Left ventricle myocardium inferior (tissue), 1 donor: ENCODE data around the gene KIF20B. TPM values are rescaled to one million over a fixed set of nuclear protein-coding genes. Genes with fewer than 3 reads are reported as not detected.
A peak's percentile ranks its signal among the peaks of the same experiment; 100 is the strongest.

Experiments used
- DNase-seq: peaks from one replicate; pipeline ENCODE4 v3.0.0-alpha.2; 2020
- H3K27ac ChIP-seq: fragments of 200-600 bp; replicated peaks from 2 replicates; pipeline ENCODE4 v1.8.0; 2021
- H3K27me3 ChIP-seq: fragments of 200-600 bp; 2 replicates; pipeline ENCODE4 v1.8.0; 2021; ENCODE audit warnings: low read depth
- H3K36me3 ChIP-seq: fragments of 200-600 bp; 2 replicates; pipeline ENCODE4 v1.8.0; 2021
- H3K4me1 ChIP-seq: fragments of 200-600 bp; 2 replicates; pipeline ENCODE4 v1.8.0; 2021
- H3K4me3 ChIP-seq: fragments of 200-600 bp; 2 replicates; pipeline ENCODE4 v1.8.0; 2021; ENCODE audit warnings: mild to moderate bottlenecking, moderate library complexity
- H3K9me3 ChIP-seq: fragments of 200-600 bp; replicated peaks from 2 replicates; pipeline ENCODE4 v1.8.0; 2021
- intact Hi-C: fragments of 100-400 bp; cut with micrococcal nuclease; formaldehyde crosslinking; loops from one replicate; pipeline ENCODE4 v1.11.0; 2022
- total RNA-seq: library from RNA; stranded (reverse); fragmentation: NEBNext Ultra II Directional; extraction: Animal tissue kit (Norgen Biotek cat#: 25700); gene quantifications from one replicate; pipeline ENCODE4 v1.2.1, GENCODE V29; 2021
- TF ChIP-seq, protein P1 (sequence below): fragments of 200-600 bp; IDR thresholded peaks from 2 replicates; pipeline ENCODE4 v1.8.0; 2021; ENCODE audit warnings: antibody characterized with exemption, mild to moderate bottlenecking, borderline replicate concordance
- donor health status: DM: no; HTN: yes; CAD: no; lungs with severe emphysema.

The KIF20B gene
- total RNA-seq, 1 donor from 2014 or later: 2.4 TPM

DNA sequence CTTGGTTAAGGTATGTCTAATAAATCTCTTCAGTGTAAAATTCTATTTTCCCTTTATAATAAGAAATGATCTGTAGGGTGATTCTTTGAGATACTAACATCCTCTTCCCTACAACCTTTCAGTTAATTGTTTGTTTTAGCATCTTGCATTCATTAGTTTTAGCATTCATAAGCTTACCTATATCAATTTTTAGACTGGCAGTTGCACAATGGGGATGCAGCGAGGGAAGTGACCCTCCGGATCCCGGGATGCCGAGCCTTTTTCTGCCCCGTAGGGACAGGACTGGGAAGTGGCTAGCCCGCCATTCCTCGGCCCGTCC, 508 bp upstream of the KIF20B start:
- no peak for DNase-seq
- no peaks in the 10 kb centered on the region for H3K27me3 ChIP-seq
- no peaks in the 10 kb centered on the region for H3K9me3 ChIP-seq
- no peaks in the 10 kb centered on the region for H3K36me3 ChIP-seq
- H3K27ac ChIP-seq: peak overlapping the region; percentile 94
- intact Hi-C loops: loop anchor here (10.0 kb wide), 1 partner anchor 276 kb away; no protein-coding TSS in a partner anchor
- TF ChIP-seq, protein P1, sequence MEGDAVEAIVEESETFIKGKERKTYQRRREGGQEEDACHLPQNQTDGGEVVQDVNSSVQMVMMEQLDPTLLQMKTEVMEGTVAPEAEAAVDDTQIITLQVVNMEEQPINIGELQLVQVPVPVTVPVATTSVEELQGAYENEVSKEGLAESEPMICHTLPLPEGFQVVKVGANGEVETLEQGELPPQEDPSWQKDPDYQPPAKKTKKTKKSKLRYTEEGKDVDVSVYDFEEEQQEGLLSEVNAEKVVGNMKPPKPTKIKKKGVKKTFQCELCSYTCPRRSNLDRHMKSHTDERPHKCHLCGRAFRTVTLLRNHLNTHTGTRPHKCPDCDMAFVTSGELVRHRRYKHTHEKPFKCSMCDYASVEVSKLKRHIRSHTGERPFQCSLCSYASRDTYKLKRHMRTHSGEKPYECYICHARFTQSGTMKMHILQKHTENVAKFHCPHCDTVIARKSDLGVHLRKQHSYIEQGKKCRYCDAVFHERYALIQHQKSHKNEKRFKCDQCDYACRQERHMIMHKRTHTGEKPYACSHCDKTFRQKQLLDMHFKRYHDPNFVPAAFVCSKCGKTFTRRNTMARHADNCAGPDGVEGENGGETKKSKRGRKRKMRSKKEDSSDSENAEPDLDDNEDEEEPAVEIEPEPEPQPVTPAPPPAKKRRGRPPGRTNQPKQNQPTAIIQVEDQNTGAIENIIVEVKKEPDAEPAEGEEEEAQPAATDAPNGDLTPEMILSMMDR: no peak
- peak overlapping the region; percentile 76 for H3K4me3 ChIP-seq
- H3K4me1 ChIP-seq: peaks cover 28% of the 10 kb centered on the region

DNA sequence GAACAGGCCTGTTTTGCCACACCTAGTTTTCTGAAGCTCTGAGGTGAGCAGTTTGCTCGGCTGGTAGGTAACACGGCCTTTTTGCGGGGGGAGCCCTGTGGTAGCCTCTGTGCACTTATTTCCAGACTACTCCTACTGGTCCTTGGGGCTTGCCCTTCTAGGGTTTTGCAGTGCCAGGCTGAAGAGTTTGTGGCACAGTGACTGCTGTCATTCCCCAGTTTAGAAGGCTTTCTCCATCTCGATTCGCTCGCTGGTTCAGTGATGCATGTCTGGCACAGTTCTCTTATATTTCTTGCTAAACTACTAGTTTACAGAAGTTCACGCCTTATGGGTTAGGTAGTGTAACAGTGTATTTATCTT, 711 bp downstream of the KIF20B start:
- H3K27me3 ChIP-seq: no peaks in the 10 kb centered on the region
- H3K4me1 ChIP-seq: peaks cover 28% of the 10 kb centered on the region
- TF ChIP-seq, protein P1: no peak
- DNase-seq: no peak
- H3K4me3 ChIP-seq: peak overlapping the region; percentile 76
- no peaks in the 10 kb centered on the region for H3K36me3 ChIP-seq
- intact Hi-C loops: loop anchor here (10.0 kb wide), 1 partner anchor 277 kb away; no protein-coding TSS in a partner anchor
- H3K9me3 ChIP-seq: no peaks in the 10 kb centered on the region
- H3K27ac ChIP-seq: no peak overlapping the region

DNA sequence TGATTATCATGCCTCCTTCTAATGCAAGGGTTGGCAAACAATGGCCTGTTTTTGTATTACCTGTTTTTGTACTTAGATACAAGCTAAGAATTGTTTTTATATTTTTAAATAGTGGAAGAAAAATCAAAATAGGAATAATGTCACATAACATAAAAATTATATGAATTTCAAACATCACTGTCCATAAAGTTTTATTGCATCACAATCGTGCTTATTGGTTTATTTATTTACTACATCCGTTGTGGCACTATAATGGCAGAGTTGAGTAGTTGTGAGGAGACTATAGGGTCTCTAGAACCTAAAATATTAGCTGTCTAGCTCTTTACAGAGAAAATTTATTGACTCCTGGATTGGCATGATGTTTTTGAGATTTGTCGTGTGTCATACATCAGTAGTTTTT, 4.1 kb downstream of the KIF20B start:
- Histone ChIP-seq H3K4me1 (peaks cover 18% of the 10 kb centered on the region), H3K27ac (no peak overlapping the region), H3K9me3 (no peaks in the 10 kb centered on the region), H3K27me3 (no peaks in the 10 kb centered on the region), H3K4me3 (no peak overlapping the region), H3K36me3 (no peaks in the 10 kb centered on the region)
- intact Hi-C loops: loop anchor here (10.0 kb wide), 1 partner anchor 281 kb away; no protein-coding TSS in a partner anchor
- no peak for DNase-seq
- TF ChIP-seq, protein P1: no peak

- Histone ChIP-seq H3K4me3 (no peak overlapping the region), H3K36me3 (no peaks in the 10 kb centered on the region), H3K4me1 (peaks cover 13% of the 10 kb centered on the region), H3K9me3 (no peaks in the 10 kb centered on the region), H3K27ac (no peak overlapping the region), H3K27me3 (no peaks in the 10 kb centered on the region)
- no peak for DNase-seq
- TF ChIP-seq, protein P1: no peak
- intact Hi-C loops: loop anchor here (10.0 kb wide), 1 partner anchor 281 kb away; no protein-coding TSS in a partner anchor
Measured at GRCh38 chr10:89706011-89706410, 4.6 kb downstream of the KIF20B start.

GRCh38 chr10:89707372-89707771, 6.0 kb downstream of the KIF20B start:
- intact Hi-C loops: loop anchor here (10.0 kb wide), 1 partner anchor 283 kb away; no protein-coding TSS in a partner anchor
- H3K36me3 ChIP-seq: peaks cover 4% of the 10 kb centered on the region
- TF ChIP-seq, protein P1: no peak
- H3K9me3 ChIP-seq: no peaks in the 10 kb centered on the region
- no peaks in the 10 kb centered on the region for H3K27me3 ChIP-seq
- H3K4me1 ChIP-seq: peaks cover 1% of the 10 kb centered on the region
- no peak overlapping the region for H3K27ac ChIP-seq
- DNase-seq: no peak
- H3K4me3 ChIP-seq: no peak overlapping the region
